HG03378 (cell line): ENCODE results near the gene KRT77.
"Not testable (repeated sequence)": the region's sequence is repeated elsewhere in the genome, so short reads cannot be mapped to it uniquely, and the experiment has no call there.

Source experiments
- ATAC-seq: cut with Tn5 transposase; IDR thresholded peaks from one replicate; pipeline ENCODE4 v1.9.1; 2021; ENCODE audit warnings: mild to moderate bottlenecking, moderate library complexity; ENCODE audit not compliant: unreplicated experiment

The KRT77 gene

GRCh38 chr12:52703424-52703823 is at the start of gene KRT77:
TSS of gene KRT77 (minus strand) at chr12:52703524. CDS start at chr12:52703434, 90 bp downstream.
- no peak for ATAC-seq

GRCh38 chr12:52752516-52752915 is 49.2 kb upstream of the KRT77 start:
- ATAC-seq, result no peak

GRCh38 chr12:52751795-52752194 is 48.5 kb upstream of the KRT77 start:
- ATAC-seq, result no peak

GRCh38 chr12:52750532-52750931 is 47.2 kb upstream of the KRT77 start:
- not testable (repeated sequence) for ATAC-seq

GRCh38 chr12:52749827-52750226 is 46.5 kb upstream of the KRT77 start:
- no peak for ATAC-seq

GRCh38 chr12:52748578-52748977 is 45.3 kb upstream of the KRT77 start:
- ATAC-seq, result no peak

GRCh38 chr12:52745554-52745953 is 42.2 kb upstream of the KRT77 start:
- ATAC-seq, result no peak

GRCh38 chr12:52744493-52745156 is 41.3 kb upstream of the KRT77 start:
- no peak for ATAC-seq

GRCh38 chr12:52742822-52743457 is 39.6 kb upstream of the KRT77 start:
- no peak for ATAC-seq

- ATAC-seq, result no peak
These were observed 38.9 kb upstream of the KRT77 start for GRCh38 chr12:52742196-52742580.

GRCh38 chr12:52741375-52742195 is 38.3 kb upstream of the KRT77 start:
- ATAC-seq, result no peak

- ATAC-seq, result no peak
These were observed 37.3 kb upstream of the KRT77 start for GRCh38 chr12:52740584-52740983.

GRCh38 chr12:52739963-52740362 is 36.6 kb upstream of the KRT77 start:
- ATAC-seq, result no peak

- no peak for ATAC-seq
These were observed 32.7 kb upstream of the KRT77 start for GRCh38 chr12:52735816-52736632.

GRCh38 chr12:52735106-52735505 is 31.8 kb upstream of the KRT77 start:
- ATAC-seq, result no peak

GRCh38 chr12:52730793-52731192 is 27.5 kb upstream of the KRT77 start:
- ATAC-seq, result no peak

GRCh38 chr12:52730383-52730782 is 27.1 kb upstream of the KRT77 start:
- ATAC-seq, result no peak

GRCh38 chr12:52729147-52729546 is 25.8 kb upstream of the KRT77 start:
- ATAC-seq, result no peak

- ATAC-seq, result no peak
These were observed 25.1 kb upstream of the KRT77 start for GRCh38 chr12:52728374-52728773.

GRCh38 chr12:52727037-52727436 is 23.7 kb upstream of the KRT77 start:
- no peak for ATAC-seq

- no peak for ATAC-seq
These were observed 23.1 kb upstream of the KRT77 start for GRCh38 chr12:52726451-52726850.
